NCI-H1092 (cell line): Measurements from ENCODE around the gene STK33.

Experiments
- DNase-seq: peaks from one replicate; lab custom pipeline; 2025; lab: John Stamatoyannopoulos, UW

STK33 gene

DNA sequence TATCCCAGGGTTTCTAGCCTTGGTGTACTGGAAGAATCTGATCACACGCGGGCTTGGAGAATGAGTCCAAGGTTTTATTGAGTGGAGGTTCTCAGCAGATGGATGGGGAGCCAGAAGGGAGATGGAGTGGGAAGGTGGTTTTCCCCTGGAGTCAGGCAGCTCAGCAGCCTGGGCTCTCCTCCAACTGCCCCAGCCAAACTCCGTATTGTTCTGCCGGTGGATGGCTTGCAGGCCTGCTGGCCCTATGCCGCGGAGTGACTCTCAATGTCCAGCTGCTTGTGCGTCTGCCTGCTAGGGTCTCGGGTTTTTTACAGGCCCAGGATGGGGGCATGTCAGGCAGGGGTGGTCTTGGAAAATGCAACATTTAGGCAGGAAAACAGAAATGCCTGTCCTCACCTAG is 168.0 kb downstream of the STK33 start:
- no peak for DNase-seq

DNA sequence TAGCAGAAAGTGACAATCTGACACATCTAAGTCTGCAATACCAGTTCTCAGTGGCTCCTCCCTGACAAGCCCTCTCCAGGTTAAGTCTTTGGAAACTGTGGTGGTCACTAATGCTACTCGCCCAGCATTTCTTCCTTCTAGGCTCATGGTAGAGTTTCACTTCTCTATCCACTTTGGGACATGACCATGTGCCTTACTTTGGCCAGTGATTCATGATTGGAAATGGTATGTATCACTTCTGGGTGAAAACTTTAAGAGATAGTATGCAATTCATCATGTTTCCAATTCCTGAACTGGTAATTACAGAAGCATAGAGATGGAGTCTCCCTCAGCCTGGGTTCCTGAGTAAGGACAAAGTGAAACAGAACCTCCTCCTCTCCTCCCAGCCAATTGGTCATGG is 178.8 kb downstream of the STK33 start:
- DNase-seq: no peak

DNA sequence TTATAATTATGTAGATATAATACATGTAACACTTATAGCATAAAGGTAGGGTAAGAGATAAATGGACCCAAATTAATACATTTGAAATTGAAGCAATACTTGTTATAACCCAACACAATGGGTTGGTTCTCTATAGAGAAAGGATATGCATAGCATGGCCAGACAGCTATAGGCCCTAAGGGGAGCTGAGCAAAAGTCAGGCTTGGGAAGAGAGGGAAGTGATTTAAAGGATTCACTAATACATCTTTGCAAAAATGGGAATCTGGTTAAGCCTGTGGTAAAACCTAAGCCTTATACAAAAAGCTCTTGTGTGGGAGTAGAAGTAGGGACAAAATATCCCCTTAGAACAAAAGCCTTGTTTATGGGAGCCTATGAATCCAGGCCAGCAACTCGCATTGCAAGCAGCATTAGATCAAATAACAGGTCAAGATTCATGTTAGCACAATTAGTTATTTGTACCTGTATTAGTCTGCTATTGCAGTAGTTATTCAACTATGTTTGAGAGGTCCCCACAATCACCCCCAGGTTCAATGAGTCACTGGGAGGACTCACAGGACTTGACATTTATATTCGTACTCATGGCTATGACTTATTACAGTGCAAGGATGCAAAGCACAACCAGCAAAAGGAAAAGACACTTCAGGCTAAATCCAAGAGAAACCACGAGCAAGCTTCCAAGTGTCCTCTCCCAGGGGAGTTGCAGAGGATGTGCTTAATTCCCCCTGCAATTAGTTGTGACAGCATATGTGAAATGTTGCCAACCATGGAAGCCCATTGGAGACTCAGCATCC is 185.7 kb downstream of the STK33 start:
- no peak for DNase-seq

DNA sequence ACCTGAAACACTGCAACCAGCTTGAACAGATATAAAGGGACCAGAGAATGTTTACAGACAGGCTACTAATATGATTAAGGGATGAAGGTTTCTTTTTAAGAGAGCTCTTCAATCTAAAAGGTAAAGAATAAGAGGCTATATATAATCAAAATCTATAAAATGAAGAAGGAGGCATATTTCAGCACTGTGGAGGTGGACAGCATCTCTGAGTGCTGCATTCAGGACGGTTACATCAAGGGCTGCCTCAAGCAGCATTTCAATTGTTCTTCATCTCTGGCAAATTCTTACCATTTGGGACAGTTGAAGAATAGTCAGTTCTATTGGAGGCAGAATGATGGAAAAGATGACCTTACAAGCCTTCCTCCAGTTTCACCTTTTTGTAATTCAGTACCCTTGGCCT is 190.7 kb downstream of the STK33 start:
- DNase-seq: no peak

DNA sequence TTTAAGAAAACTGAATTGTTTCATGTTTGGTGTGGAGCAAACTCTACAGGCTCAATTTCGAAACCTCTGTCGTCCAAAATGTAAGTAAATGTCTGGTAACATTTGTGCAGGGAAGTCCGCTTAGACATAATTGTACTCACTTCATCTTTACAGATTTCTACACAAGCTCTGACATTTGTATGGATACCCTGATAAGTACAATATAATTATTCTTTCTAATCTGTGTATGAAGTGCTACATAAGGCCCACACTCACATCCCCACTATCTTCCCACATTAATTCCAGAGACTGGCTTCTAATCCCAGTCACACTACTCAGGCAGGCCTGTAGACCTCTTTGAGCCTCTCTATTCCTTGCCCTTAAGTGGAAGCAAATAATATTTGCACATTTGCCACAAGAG is 201.1 kb downstream of the STK33 start:
- no peak for DNase-seq

DNA sequence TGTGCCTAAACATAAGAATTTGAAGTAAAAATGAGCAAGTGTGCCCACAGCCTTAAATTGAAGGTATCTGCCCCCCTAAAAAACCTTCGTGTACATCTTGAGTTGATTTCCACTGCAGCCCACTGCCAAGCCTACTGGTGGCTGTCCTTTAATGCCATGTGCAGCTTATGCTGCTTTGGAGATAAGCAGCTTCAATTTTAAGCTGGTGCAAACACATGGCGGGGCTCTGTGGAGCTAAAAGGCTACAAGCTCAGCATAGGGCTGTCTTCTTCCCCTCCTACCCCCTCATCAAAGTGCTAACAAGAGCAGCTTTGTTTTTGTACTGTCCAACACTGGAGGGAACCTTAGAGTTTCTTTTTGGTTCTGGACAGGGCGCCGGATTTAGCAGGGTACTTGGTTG is 201.9 kb downstream of the STK33 start:
- no peak for DNase-seq

DNA sequence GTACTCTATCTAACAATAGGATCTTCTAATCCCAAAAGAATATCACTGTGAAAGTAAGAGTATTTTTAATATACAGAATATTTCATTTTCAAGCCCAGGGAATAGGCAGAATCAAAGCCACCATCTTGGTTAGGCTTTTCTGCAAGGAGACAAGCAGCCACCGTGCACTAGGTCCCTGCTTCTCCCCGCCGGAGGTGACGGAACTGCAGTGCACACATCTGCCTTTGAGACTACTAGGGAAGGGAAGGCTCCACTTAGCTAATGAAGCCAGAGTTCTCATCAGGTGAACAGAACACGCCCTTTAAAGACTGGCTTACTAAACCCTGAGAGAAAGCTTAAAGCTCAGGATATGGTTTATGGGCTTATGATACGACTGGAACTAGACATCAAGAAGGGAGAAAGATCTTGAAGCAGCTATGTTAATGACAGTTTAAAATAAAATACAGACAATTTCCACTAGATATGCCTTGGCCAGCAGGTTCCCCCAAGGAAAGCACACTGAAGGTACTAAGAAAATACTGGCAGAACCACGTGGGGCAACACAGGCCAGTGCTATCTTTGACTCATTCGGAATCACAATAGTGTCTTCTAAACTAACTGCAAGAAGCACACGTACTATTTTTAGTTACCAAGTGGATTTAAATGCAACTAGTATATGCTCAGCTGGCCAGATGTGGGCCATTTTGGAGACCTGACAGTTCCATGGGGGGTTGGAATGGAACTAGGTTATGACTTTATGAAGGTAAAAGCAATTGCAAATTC is 203.0 kb downstream of the STK33 start:
- DNase-seq: no peak

DNA sequence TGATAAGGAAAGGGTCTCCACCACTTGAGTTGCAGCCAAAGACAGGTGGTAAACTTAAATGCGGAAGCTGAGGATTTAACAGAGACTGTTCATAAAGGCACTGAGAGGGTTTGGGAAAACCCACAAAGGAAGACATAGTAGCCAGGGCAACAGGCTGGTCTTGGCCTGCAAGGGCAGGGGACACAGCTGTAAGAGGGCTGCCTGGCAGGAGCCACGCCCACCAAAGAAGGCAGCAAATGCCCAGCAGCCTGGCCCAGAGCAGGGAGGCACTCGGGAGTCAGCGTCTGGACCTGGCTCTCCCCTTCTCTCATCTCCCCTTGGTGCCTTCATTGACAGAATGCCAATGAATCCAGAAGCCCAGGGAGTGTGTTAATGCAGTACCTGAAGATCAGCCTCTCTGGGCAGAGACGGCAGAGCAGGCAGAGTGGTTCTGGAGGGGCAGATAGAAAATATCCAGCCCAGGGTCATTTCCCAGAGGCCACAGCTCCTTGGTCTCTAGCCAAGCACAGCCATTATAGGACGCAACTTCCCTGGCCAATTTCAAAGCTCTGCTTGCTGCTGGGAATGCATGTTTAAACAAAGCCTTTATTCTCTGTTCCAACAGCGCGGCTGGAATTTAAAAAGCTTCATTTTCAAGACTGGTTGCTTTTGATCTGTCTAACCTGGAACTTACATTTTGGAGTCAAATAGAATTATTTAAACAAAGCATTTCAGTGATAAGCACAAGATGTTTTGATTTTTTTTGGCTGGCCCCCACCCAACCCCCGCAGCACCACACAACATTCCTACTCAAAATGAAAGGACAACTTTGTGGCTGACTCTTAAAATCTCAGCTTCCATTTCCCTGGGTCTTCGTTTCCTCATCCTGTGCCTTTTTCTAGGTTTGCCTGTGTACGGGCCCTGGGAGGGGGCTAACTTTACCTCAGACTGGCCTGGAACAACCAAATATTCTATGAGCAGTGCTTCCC is 204.7 kb downstream of the STK33 start:
- peak; percentile 35 for DNase-seq

DNA sequence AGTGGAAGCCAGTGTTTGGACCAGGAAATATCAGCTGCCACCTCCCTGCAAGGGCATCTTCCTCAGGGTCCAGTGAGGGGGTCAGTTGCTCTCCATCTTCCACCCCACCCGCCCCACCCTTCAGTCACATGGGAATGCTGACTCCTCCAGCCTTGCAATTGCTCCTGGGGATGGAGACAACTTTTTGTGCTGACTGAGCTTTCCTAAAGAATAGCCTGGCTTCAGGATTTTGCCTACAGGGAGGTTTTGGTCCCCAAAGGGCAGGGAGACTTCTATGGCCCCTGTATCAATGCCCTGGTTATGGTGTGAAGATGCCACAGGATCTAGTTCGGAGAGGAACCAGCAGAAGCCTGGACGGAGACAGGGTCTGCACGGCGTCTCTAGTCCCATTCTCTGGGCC is 206.3 kb downstream of the STK33 start:
- no peak for DNase-seq

DNA sequence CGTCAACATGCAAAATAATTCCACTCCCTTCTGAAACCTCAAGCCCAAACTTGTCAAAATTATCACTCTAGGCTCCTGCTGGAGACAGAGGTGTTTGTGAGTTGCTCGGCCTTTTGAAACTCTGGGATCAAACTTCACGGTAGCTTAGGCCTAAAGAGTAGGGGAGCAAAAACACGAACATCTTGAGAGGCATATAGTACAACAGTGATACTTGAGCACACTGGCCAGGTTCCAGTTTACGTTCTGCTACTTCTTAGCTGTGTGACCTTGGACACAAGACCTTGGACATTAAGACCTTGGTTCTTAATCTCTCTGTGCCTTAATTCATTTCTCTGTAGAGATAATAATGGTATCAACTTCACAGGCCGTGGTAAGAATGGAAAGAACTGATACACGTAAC is 206.9 kb downstream of the STK33 start:
- no peak for DNase-seq

DNA sequence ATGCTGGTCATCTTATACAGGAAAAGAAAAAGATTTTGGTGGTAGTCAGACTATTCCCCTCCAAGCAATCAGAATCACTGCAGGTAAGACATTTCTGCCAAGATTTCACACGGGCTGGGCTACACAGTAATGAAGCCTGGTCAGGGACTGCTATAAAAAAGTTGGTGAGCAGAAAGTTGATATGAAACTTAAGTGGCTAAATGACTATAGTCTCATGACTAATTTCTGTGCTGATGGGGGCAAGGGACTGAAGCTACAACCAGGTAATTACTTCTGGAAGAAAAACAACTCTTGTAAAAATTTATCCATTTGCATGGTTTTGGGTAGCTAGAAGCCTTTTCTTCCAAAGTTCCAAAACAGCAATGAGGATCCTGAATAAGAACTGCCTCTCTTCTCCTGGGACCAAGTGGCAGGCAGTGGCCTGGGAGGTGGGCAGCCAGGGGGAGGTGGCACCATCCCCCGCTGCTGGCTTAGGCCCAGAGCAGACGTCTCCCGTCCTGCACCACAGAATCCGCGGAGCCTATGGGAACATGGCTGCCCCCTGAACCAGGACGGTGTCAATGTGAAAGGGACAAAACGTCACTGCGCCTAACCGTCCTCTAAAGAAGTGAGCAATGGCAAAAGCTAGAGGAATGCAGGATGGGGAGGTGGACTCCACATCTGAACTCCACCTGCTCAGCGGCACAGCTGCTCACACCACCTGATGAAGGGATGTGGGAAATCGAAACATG is 207.7 kb downstream of the STK33 start:
- no peak for DNase-seq

DNA sequence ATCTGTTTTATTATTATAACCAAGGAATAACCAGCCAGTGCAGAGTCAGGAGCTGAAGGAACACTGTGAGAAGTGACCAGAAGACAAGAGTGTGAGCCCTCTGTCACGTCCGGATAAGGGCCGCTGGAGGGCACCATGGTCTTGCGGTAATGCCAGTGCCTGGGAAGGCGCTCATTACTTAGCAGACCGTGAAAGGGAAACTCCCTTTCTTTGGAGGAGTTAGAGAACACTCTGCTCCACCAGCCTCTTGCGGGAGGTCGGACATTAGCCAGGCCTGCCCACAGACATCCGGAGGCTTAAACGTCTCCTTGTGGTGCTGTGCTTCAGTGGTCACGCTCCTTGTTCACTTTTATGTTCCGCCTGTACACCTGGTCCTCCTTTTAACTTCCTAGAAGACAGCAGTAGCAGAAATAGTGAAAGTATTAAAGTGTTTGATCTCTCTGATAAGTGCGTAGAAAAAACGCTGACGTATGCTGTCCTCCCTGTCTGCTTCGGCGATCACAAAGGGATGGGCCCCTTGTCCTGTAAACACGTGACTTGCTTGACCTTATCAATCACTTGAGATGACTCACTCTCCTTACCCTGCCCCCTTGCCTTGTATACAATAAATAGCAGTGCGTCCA is 209.7 kb downstream of the STK33 start:
- DNase-seq: no peak

DNA sequence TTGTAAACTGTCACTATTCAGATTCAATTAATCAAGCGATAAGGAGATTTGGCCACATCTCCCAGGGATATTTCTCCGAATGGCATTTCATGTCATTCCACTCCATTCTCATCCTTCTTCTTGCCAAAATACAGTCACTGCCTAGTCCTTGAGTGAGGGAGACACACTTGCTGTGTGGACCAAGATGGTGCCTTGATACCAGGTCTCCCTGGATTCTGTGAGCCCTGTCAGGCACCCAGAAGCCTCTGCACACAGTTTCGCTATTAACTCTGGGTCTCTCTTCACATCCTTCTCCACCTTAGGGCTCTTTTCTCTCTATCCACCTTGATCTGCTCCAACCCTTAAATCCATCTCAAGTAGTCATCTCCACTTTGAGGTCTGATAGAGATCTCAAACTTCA is 210.4 kb downstream of the STK33 start:
- no peak for DNase-seq

DNA sequence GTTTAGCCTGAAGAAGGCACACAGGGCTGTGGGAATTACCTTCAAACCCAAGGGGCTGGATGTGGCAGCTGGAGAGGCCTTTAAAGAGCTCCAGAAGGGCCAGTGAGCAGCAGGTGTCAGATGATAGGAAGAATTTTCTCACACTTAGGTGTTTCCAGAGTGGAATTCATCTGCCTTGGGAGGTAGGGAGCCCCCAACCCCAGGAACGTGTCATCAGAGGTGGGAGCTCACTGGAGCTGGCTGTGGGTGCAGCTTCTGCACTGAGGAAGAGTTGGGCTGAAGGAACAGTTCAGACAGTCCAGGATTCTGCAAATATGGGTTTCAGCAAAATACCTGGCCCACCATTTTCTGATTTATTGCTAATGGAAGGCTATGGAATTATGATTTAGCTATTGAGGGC is 210.8 kb downstream of the STK33 start:
- DNase-seq: no peak

DNA sequence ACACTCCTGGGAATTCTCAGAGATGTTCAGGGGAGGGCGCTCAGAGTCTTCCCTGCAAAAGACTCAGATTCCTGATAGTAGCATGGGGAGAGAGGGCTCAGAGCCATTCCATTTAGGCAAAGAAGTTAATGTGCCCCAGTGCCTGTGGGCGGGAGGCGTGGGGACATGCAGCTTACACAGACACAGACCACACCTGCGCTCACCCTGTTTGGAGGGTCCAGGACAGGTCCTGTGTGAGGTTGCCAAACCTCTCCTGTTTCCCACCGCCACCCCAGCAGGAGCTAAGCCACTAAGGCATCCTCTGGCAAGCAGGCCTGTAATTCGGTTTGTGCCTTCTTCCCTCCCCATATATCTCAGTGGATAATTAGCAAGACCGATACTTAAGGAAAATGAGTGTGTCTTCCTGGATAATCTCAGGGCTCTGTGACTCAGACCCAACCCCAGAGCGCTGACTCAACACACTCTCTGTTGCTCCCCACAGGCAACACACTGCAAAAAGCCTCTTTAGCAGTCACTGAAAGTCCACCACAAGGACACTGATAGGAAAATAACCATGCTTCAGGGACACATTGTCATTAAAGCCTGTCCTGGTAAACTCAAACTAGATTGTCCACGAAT is 211.5 kb downstream of the STK33 start:
- no peak for DNase-seq

DNA sequence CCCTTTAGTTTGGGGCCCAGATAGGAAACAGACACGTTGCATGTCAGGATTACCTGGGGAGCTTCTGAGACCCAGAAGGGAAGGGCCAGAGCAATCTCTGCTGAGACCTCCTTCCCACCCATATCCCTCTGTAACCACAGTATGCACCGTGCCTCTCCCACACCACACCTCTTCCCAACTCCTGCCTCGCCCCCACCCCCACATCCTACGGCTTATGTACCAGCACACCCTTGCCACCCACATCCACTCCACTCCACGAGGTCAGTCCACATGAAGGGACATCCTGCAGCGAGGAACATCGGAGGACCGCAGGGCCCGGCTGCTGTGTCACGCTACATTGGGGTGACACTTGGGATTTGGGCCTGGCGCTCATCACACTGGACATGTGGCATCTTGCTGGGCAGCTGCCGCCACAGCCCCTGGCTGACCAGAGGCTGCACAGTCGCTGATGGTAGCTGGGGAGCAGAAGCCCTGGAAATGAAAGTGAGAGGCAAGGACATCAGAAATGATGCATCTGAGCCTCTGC is 212.1 kb downstream of the STK33 start:
- DNase-seq: no peak

DNA sequence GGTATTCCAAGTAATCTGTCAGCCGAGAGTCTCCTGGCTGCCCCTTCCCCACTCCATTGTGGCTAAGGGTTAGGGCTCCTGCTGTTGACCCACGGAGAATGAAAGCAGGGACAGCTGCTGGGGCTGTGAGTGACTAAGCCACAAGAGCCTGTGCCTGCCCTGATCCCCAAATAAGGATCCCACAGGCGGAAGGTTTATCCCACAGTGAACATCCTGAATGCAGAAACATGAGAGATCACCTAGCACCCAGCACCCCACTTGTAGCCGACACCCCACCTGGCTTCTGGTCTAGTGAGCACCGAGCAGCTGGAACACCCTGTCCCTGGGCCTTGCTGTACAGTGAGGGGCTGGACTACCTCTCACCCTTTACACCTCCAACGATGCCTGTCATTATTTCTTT is 212.7 kb downstream of the STK33 start:
- DNase-seq: no peak

DNA sequence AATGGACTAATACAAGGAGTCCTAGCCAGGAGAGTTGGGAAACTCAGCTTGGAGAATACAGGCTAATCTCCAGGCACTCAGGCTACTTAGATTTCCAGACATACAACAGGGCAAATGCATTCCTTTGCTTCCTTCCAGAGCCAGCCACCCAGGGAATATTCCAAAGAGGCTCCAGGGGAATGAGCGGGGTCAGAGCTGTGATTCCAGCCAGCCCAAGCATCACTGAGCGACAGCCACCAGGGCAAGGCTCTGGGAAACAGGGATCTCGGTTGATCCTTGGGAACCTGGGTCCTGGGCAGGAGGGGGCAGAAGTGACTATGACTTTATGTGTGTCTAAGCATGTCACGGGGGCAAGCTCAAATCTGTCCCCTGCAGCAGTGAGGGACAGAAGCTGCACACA is 218.1 kb downstream of the STK33 start:
- no peak for DNase-seq

DNA sequence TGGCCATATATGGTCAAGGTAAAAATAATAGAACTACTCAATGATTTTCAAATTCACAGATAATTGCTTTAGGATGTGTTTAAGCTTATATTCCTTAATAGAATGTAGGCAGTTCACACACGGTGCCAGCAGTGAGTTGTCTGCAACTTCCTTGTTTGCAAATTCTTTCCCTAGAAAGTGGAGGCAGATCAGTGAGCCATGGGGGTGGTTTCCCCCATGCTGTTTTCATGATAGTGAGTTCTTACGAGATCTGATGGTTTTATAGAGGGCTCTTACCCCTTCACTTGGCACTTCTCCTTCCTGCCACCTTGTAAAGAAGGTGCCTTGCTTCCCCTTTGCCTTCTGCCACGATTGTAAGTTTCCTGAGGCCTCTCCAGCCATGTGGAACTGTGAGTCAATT is 218.6 kb downstream of the STK33 start:
- DNase-seq: no peak

DNA sequence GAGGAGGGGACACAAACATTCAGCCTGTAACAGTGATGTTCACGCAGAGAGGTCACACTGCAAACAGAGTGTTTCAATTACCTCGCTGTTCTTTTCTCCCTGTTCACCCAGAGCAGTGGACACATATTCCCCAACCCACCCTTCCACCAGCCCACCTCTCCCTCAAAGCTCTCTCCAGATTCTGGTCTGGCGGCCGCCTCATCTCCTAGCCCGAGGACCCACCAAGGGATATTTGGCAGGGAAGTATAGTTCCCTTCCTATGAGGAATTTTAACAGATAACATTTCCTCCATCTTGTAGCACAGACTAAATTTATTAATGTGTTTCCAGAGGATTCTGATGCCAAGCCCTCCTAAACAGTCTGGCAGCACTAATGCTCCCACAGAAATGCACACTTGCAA is 219.3 kb downstream of the STK33 start:
- no peak for DNase-seq
